WTC11 (cell line): ENCODE data around the gene XRCC1. TPM values are rescaled to one million over a fixed set of nuclear protein-coding genes. Genes with fewer than 3 reads are reported as not detected.
A peak's percentile ranks its signal among the peaks of the same experiment; 100 is the strongest.

Experiments used
- ATAC-seq: fragments of 200-7000 bp; cut with Tn5 transposase; 2 replicates; pipeline ENCODE4 v1.10.0; 2021; ENCODE audit warnings: mild to moderate bottlenecking, moderate library complexity
- CTCF ChIA-PET: fragments of 300-600 bp; sonication (Branson Sonifier 250); formaldehyde crosslinking; loops from one replicate; lab custom pipeline; 2021; ENCODE audit warnings: antibody characterized with exemption; lab: Charles Lee
- POLR2A ChIA-PET: fragments of 350-600 bp; sonication (Branson Sonifier 250); formaldehyde crosslinking; loops from one replicate; lab custom pipeline; 2021; ENCODE audit warnings: antibody characterized with exemption; lab: Charles Lee
- DNase-seq: peaks from one replicate; pipeline ENCODE4 v3.0.0; 2021; ENCODE audit warnings: low spot score
- H3K27ac Mint-ChIP-seq: 2 replicates; pipeline ENCODE4 v1.8.0; 2021; ENCODE audit warnings: mixed read lengths
- H3K27me3 Mint-ChIP-seq: 2 replicates; pipeline ENCODE4 v1.8.0; 2021; ENCODE audit warnings: low read depth, mild to moderate bottlenecking, moderate library complexity, mixed read lengths
- H3K36me3 Mint-ChIP-seq: 2 replicates; pipeline ENCODE4 v1.8.0; 2021; ENCODE audit warnings: mixed read lengths
- H3K4me1 Mint-ChIP-seq: 2 replicates; pipeline ENCODE4 v1.8.0; 2022; ENCODE audit warnings: mixed read lengths
- H3K4me3 Mint-ChIP-seq: 2 replicates; pipeline ENCODE4 v1.8.0; 2021; ENCODE audit warnings: mild to moderate bottlenecking, moderate library complexity, mixed read lengths
- H3K9me3 Mint-ChIP-seq: 2 replicates; pipeline ENCODE4 v1.8.0; 2021; ENCODE audit warnings: mixed read lengths
- ARID4B ChIP-seq: sonication (generic); formaldehyde crosslinking; IDR thresholded peaks from 2 replicates; pipeline ENCODE4 v1.8.0; 2023; ENCODE audit warnings: missing genetic modification reagents, mild to moderate bottlenecking, borderline replicate concordance
- ATF2 ChIP-seq: sonication (generic); formaldehyde crosslinking; IDR thresholded peaks from 2 replicates; pipeline ENCODE4 v1.8.1; 2022; ENCODE audit warnings: low read depth, missing genetic modification reagents, borderline replicate concordance
- ATF3 ChIP-seq: sonication (generic); formaldehyde crosslinking; conservative IDR thresholded peaks from 2 replicates; pipeline ENCODE4 v1.8.1; 2022; ENCODE audit warnings: mild to moderate bottlenecking, missing genetic modification reagents
- CTCF ChIP-seq: fragments of 200-600 bp; IDR thresholded peaks from 2 replicates; pipeline ENCODE4 v1.8.0; 2022; ENCODE audit warnings: antibody characterized with exemption
- FOXP4 ChIP-seq: sonication (generic); formaldehyde crosslinking; IDR thresholded peaks from 2 replicates; pipeline ENCODE4 v1.8.0; 2022; ENCODE audit warnings: mild to moderate bottlenecking, missing genetic modification reagents
- HMGXB4 ChIP-seq: sonication (generic); formaldehyde crosslinking; IDR thresholded peaks from 2 replicates; pipeline ENCODE4 v1.8.1; 2023; ENCODE audit warnings: mild to moderate bottlenecking, moderate library complexity, missing genetic modification reagents
- NFATC4 ChIP-seq: fragments of 250-450 bp; sonication (Bioruptor Pico); IDR thresholded peaks from 2 replicates; pipeline ENCODE4 v1.9.0; 2021; ENCODE audit warnings: mild to moderate bottlenecking
- NFE2L1 ChIP-seq: sonication (generic); formaldehyde crosslinking; IDR thresholded peaks from 2 replicates; pipeline ENCODE4 v1.8.1; 2023; ENCODE audit warnings: missing genetic modification reagents
- NFYB ChIP-seq: sonication (generic); formaldehyde crosslinking; conservative IDR thresholded peaks from 2 replicates; pipeline ENCODE4 v1.8.0; 2022; ENCODE audit warnings: low read depth, missing genetic modification reagents
- NR1H2 ChIP-seq: sonication (generic); formaldehyde crosslinking; IDR thresholded peaks from 2 replicates; pipeline ENCODE4 v1.9.0; 2021; ENCODE audit warnings: mild to moderate bottlenecking, moderate library complexity, missing genetic modification reagents
- OVOL2 ChIP-seq: fragments of 250-450 bp; sonication (Bioruptor Pico); IDR thresholded peaks from 2 replicates; pipeline ENCODE4 v1.9.0; 2021; ENCODE audit warnings: mild to moderate bottlenecking, borderline replicate concordance
- ZNF425 ChIP-seq: fragments of 250-450 bp; sonication (Bioruptor Pico); conservative IDR thresholded peaks from 2 replicates; pipeline ENCODE4 v1.9.0; 2021; ENCODE audit warnings: mild to moderate bottlenecking
- ZNF512 ChIP-seq: sonication (generic); formaldehyde crosslinking; IDR thresholded peaks from 2 replicates; pipeline ENCODE4 v1.8.1; 2022; ENCODE audit warnings: missing genetic modification reagents, borderline replicate concordance
- total RNA-seq: library from RNA; stranded (reverse); gene quantifications from 3 replicates; pipeline ENCODE4 v1.2.3, GENCODE V29; 2021

Gene XRCC1
- total RNA-seq, 1 experiment from 2014 or later, result 48.3 TPM

GRCh38 chr19:43503501-43504425 lies 71.6 kb downstream of the XRCC1 start:
- Mint-ChIP-seq H3K9me3 (no peaks in the 10 kb centered on the region), H3K4me3 (peak overlapping the region; percentile 91), H3K4me1 (peaks cover 21% of the 10 kb centered on the region), H3K27me3 (peaks cover 38% of the 10 kb centered on the region), H3K36me3 (peaks cover 2% of the 10 kb centered on the region; the same call in 1 of the 2 replicates), H3K27ac (peak overlapping the region; percentile 74)
- ATAC-seq (peak; percentile 89), DNase-seq (peak; percentile 97)
- ChIA-PET POLR2A (interaction anchor here (1.0 to 1.8 kb wide), 6 partner anchors 16 to 92 kb away, joined by 3 to 11 read pairs (median 4); partner anchors contain the start of genes IRGQ, LYPD3 and ZNF576), CTCF (interaction anchor here (0.6 to 3.5 kb wide), 22 partner anchors 8 to 164 kb away, joined by 3 to 50 read pairs (median 6); partner anchors contain the start of genes ETHE1, IRGQ, ZNF575 and ZNF576)
- TF ChIP-seq NR1H2 (CRISPR knock-in tag) (no peak), ATF3 (CRISPR knock-in tag) (no peak), ZNF512 (CRISPR knock-in tag) (no peak), HMGXB4 (CRISPR knock-in tag) (no peak; the same call in 1 of the 2 replicates), ZNF425 (CRISPR knock-in tag) (no peak), NFE2L1 (CRISPR knock-in tag) (no peak), OVOL2 (CRISPR knock-in tag) (no peak), NFATC4 (no peak), ATF2 (CRISPR knock-in tag) (no peak), CTCF (peak; percentile 25; the same call in 1 of the 2 replicates), NFYB (no peak), FOXP4 (CRISPR knock-in tag) (0 out of 2 replicates have a peak, but pooled peaks have one; percentile 24), ARID4B (peak; percentile 40; the same call in 1 of the 2 replicates)
